Esophagus (tissue), 2 donors: ENCODE measurements around the gene ABHD4. TPM values are rescaled to one million over a fixed set of nuclear protein-coding genes. Genes with fewer than 3 reads are reported as not detected.
"Not testable (repeated sequence)": the region's sequence is repeated elsewhere in the genome, so short reads cannot be mapped to it uniquely, and the experiment has no call there.

Experiments used
- H3K27ac ChIP-seq, 2 donors: one replicate each; pipeline ENCODE4 v1.5.1; 2013; ENCODE audit warnings: low read depth in 2 of 2, mild to moderate bottlenecking in 2 of 2, inconsistent platforms in 1 of 2, low read length in 1 of 2, moderate library complexity in 1 of 2
- H3K27me3 ChIP-seq, 2 donors: one replicate each; pipeline ENCODE4 v1.6.1; 2013; ENCODE audit warnings: low read length in 2 of 2, control low read depth in 1 of 2, mild to moderate bottlenecking in 1 of 2; ENCODE audit not compliant: insufficient read depth in 2 of 2, control insufficient read depth in 1 of 2
- H3K36me3 ChIP-seq, 2 donors: one replicate each; pipeline ENCODE4 v1.6.1; 2013; ENCODE audit warnings: low read length in 1 of 2; ENCODE audit not compliant: control insufficient read depth in 2 of 2, insufficient read depth in 2 of 2
- H3K4me1 ChIP-seq, 2 donors: one replicate each; pipeline ENCODE4 v1.6.1; 2013; ENCODE audit warnings: low read length in 1 of 2; ENCODE audit not compliant: control insufficient read depth in 2 of 2, insufficient read depth in 2 of 2
- H3K4me3 ChIP-seq, 2 donors: one replicate each; pipeline ENCODE4 v1.5.1; 2013; ENCODE audit warnings: low read length in 2 of 2, mild to moderate bottlenecking in 2 of 2, low read depth in 1 of 2, moderate library complexity in 1 of 2
- H3K9me3 ChIP-seq, 2 donors: one replicate each; pipeline ENCODE4 v1.6.1; 2013; ENCODE audit warnings: mild to moderate bottlenecking in 2 of 2, low read depth in 1 of 2, low read length in 1 of 2, moderate library complexity in 1 of 2; ENCODE audit not compliant: control insufficient read depth in 2 of 2, insufficient read depth in 1 of 2
- WGBS, 2 donors: extraction: QIAGEN DNeasy Blood & Tissue Kit; methylation state at CpG; one replicate each; pipeline ENCODE4 v1.1.7; 2013; 5-methylcytosine and 5-hydroxymethylcytosine counted together
- polyA plus RNA-seq, 2 donors: library from polyadenylated mRNA; stranded (reverse); fragments of 200-250 nt; gene quantifications; one replicate each; pipeline ENCODE4 v1.2.3, GENCODE V29; 2013
- donor health status: healthy with polysubstance abuse.
- donor health status: Bipolar disorder and iron deficiency.

ABHD4 gene
- polyA plus RNA-seq, 2 donors, result 22.8 to 29.5 TPM

DNA sequence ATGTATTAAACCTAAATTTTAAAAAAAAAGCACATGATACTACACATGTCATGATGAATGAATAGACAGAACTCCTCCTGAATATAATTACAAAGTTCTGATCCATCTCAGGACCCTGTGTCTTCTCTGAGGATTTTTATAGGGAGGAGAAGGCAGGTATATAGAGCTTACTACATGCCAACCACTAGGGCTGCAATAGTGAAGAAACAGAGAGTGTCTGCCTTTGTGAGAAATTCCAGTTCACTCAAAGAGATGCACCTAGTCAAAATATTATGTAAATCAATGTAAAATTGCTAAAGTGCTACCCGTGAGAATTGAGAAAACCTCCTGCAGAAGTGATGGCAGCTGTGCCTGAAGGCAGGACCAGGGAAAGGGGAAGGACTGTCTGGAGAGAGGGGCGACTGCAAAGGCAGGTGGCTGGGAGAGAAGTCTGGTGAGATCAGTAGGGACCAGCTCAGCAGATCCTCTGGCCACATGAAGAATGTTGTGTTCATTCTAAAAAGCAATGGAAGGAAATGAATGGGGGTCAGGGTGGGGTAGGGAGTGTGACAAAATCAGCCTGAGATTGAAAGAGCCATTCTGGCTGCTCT, 15.1 kb downstream of the ABHD4 start:
- WGBS, 2 donors, result 61 to 67% methylated on average over 2 of the region's 2 CpGs
- H3K27me3 ChIP-seq, result no peaks in the 10 kb centered on the region
- no peak overlapping the region for H3K4me3 ChIP-seq
- no peaks in the 10 kb centered on the region for H3K4me1 ChIP-seq
- peaks cover 3 to 27% of the 10 kb centered on the region in 2 donors for H3K36me3 ChIP-seq
- H3K9me3 ChIP-seq, result no peaks in the 10 kb centered on the region
- H3K27ac ChIP-seq, result no peak overlapping the region

DNA sequence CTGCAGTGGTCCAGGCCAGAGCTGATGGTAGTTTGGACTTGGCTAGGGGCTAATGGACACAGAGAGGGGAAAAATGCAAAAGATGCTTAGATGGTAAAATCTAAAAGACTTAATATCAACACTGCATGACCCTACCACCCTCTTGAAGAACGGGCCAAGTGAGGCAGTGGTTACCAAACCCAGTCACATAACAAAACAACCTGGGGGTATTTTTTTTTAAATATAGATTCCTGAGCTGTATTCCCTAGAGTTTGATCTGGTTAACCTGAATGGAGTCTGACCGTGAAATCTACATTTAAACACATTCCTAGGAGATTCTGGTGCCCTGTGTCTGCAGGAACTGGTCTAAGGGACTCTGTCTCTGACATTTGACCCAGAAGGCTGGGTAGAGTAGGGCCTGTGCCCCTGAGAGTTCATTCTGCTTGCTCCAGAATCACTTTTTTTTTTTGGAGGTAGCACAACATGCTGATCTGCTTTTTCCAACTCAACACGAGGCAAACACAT, 15.7 kb downstream of the ABHD4 start:
- no peaks in the 10 kb centered on the region for H3K9me3 ChIP-seq
- 50 to 58% methylated on average over 3 of the region's 3 CpGs for WGBS, 2 donors
- no peaks in the 10 kb centered on the region for H3K27me3 ChIP-seq
- no peaks in the 10 kb centered on the region for H3K4me1 ChIP-seq
- H3K4me3 ChIP-seq, result no peak overlapping the region
- peaks cover 3 to 26% of the 10 kb centered on the region in 2 donors for H3K36me3 ChIP-seq
- H3K27ac ChIP-seq, result no peak overlapping the region

DNA sequence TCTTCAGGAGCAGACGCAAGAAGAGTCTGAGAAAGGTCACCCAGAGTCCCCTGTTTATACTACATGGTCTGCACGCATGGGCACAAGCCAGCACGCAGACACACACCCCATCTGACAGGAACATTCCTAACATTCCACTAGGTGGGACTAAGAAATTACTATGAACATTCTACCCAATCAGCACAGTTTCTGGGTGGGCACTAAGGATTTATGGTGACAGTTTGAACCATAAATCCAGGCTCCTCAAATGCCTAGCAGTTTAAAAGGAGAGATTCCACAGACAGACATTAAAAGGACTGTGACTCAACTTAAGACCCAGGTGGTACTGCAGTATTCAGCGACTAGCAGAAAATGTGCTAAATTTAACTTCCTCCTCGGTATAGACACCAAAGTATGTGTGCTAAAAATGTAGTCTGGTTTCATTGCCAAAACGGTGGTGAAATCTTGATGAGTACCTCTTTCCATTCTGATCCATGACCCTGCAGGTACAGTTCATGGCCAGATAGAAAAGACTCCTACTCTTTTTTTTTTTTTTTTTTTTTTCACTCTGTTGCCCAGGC, 16.2 kb downstream of the ABHD4 start:
- Histone ChIP-seq H3K9me3 (no peaks in the 10 kb centered on the region), H3K27ac (no peak overlapping the region), H3K27me3 (no peaks in the 10 kb centered on the region), H3K36me3 (peaks cover 3 to 26% of the 10 kb centered on the region in 2 donors), H3K4me1 (no peaks in the 10 kb centered on the region), H3K4me3 (no peak overlapping the region)
- WGBS, 2 donors, result 27 to 28% methylated on average over 6 of the region's 6 CpGs

DNA sequence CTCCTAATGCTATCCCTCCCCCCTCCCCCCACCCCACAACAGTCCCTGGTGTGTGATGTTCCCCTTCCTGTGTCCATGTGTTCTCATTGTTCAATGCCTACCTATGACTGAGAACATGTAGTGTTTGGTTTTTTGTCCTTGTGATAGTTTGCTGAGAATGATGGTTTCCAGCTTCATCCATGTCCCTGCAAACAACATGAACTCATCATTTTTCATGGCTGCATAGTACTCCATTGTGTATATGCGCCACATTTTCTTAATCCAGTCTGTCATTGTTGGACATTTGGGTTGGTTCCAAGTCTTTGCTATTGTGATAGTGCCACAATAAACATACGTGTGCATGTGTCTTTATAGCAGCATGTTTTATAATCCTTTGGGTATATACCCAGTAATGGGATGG, 17.7 kb downstream of the ABHD4 start:
- H3K4me3 ChIP-seq, H3K27me3 ChIP-seq, H3K4me1 ChIP-seq, H3K27ac ChIP-seq, H3K9me3 ChIP-seq: not testable (repeated sequence)
- peaks cover 3 to 15% of the 10 kb centered on the region in 2 donors for H3K36me3 ChIP-seq
- WGBS, 2 donors, result 96 to 97% methylated on average over 2 of the region's 2 CpGs

DNA sequence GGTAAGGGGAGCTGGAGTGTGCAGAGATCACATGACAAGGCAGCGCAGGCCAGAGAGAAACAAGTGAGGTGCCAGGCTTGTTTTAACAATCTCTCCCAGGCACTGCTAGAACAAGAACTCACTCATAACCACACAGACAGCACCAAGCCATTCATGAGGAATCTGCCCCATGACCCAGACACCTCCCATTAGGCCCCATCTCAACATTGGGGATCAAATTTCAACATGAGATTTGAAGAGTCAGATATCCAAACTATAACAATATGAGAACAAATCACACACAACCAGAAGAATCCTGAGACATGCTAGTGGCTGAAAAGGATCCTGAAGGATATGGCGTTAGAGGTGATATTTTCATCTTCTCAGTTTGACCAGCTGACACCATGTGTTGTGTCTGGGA, 24.2 kb downstream of the ABHD4 start:
- Histone ChIP-seq H3K9me3 (no peaks in the 10 kb centered on the region), H3K27me3 (no peaks in the 10 kb centered on the region), H3K4me1 (no peaks in the 10 kb centered on the region), H3K27ac (no peak overlapping the region), H3K4me3 (no peak overlapping the region), H3K36me3 (no peaks in the 10 kb centered on the region)
- 84 to 94% methylated on average over 2 of the region's 2 CpGs for WGBS, 2 donors

DNA sequence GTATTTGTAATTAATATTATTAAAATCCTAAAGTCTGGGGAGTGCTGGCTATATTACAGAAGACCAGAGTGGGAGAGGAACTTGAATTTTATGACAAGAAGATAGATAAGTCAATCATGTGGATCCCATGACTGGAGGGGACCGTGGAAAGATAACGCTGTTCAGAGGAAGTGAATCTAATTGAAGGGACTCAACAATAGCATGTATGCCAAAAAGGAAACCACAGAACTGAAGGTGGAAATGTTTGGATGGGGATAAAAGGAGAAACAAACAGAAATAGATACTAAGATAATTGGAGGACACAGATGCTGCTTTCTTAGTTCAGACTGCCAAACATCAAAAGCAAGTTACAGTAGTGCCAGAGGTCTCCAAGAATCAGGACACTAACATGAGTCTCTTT, 24.9 kb downstream of the ABHD4 start:
- H3K36me3 ChIP-seq, result no peaks in the 10 kb centered on the region
- H3K9me3 ChIP-seq, result no peaks in the 10 kb centered on the region
- no peak overlapping the region for H3K4me3 ChIP-seq
- H3K4me1 ChIP-seq, result no peaks in the 10 kb centered on the region
- H3K27ac ChIP-seq, result no peak overlapping the region
- 20 to 56% methylated on average over 2 of the region's 2 CpGs for WGBS, 2 donors
- H3K27me3 ChIP-seq, result no peaks in the 10 kb centered on the region

DNA sequence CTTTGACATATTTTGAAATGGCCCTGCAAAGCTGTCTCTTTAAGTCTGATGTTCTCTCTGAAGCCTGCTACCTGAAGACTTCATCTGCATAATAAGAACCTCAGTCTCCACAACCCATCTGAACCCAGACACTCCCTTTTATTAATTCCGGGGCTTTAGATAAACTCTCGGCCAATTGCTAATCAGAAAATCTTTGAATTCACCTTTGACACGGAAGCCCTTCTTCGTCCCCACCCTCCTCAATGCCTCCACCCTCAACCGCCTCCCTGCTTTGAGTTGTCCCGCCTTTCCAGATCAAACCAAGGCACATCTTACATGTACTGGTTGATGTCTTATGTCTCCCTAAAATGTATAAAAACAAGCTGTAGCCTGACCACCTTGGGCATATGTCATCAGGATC, 28.5 kb downstream of the ABHD4 start:
- no peaks in the 10 kb centered on the region for H3K4me1 ChIP-seq
- 76 to 89% methylated on average over 6 of the region's 6 CpGs for WGBS, 2 donors
- H3K27me3 ChIP-seq, result no peaks in the 10 kb centered on the region

DNA sequence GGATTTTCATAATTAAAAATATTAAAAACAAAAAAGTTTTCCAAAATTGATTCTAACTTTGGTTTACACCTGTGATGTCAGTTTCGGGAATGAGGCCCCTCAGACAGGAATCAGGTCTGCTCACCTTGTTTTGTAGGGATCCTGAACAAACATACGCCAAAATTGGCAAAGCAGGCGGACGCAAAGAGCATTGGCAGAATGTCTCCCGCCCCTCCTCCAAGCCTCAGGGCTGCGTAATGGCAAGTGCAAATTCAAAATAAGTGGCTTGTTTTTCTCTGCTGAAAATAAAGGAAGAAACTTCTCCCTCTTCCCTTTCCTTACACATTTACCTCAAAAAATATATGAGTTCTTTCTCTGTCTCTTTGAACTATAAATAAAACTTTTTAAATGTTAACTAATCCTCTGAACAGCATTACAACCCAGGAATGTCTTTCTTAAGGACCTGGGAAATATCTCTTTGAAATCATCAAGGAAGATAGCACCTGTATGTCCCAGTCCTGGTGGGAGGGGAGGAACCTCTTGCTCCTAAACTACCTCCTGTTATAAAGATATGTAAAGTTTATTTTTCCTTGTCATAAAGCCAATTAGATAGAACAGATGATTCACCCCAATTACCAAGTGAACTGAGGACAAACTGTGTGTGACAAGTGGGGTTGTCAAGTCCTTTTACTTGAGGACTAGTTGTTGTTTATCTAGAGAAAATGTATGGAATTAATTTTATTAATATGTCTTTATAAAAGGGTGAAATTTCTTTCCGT, 29.6 kb downstream of the ABHD4 start:
- WGBS, 2 donors, result 58 to 63% methylated on average over 7 of the region's 7 CpGs
- peaks cover 0 to 2% of the 10 kb centered on the region in 2 donors for H3K9me3 ChIP-seq
- no peak overlapping the region for H3K4me3 ChIP-seq
- no peaks in the 10 kb centered on the region for H3K4me1 ChIP-seq
- H3K27me3 ChIP-seq, result no peaks in the 10 kb centered on the region
- no peak overlapping the region for H3K27ac ChIP-seq
- no peaks in the 10 kb centered on the region for H3K36me3 ChIP-seq

More for the DNA sequence above, 28.5 kb downstream of the ABHD4 start:
- no peak overlapping the region for H3K27ac ChIP-seq
- no peaks in the 10 kb centered on the region for H3K36me3 ChIP-seq
- no peak overlapping the region for H3K4me3 ChIP-seq
- H3K9me3 ChIP-seq, result peaks cover 0 to 2% of the 10 kb centered on the region in 2 donors

DNA sequence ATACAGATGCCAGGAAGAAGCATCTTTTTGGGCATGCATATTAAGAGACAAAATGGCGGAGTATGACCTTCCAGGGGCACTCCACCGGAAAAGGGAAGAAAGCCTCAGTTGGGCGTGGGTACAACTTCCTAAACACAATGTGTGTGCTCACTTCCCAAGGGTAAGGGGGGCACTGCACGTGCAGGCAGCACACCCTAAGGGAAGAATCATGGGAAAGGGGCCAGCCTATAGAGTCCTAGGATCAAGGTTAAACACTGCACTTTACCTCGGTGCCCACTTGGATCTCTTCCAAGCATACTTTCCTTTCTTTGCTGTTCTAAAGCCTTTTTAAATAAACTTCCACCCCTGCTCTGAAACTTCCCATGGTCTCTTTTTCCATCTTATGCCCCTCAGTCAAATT, 31.3 kb downstream of the ABHD4 start:
- WGBS, 2 donors, result 53 to 55% methylated on average over 5 of the region's 5 CpGs
- Histone ChIP-seq H3K27me3 (no peaks in the 10 kb centered on the region), H3K27ac (no peak overlapping the region), H3K36me3 (no peaks in the 10 kb centered on the region), H3K9me3 (peaks cover 0 to 2% of the 10 kb centered on the region in 2 donors), H3K4me1 (no peaks in the 10 kb centered on the region), H3K4me3 (no peak overlapping the region)
